H9 (cell line): ENCODE data around the gene PPP1CC. TPM values are rescaled to one million over a fixed set of nuclear protein-coding genes. Genes with fewer than 3 reads are reported as not detected.

Source experiments
- DNase-seq: peaks from one replicate; pipeline ENCODE4 v3.0.0-alpha.2; 2017
- H2AFZ ChIP-seq: one replicate; pipeline ENCODE4 v1.6.1; 2013; ENCODE audit warnings: mild to moderate bottlenecking, low read length, control low read depth, moderate library complexity
- H2AK5ac ChIP-seq: 2 replicates; pipeline ENCODE4 v1.6.1; 2013; ENCODE audit warnings: low read length, control low read depth, mixed read lengths; ENCODE audit not compliant: insufficient read length
- H2BK120ac ChIP-seq: one replicate; pipeline ENCODE4 v1.6.1; 2013; ENCODE audit warnings: low read depth, mild to moderate bottlenecking, low read length, control low read depth, inconsistent platforms; ENCODE audit not compliant: poor library complexity, severe bottlenecking
- H2BK12ac ChIP-seq: 2 replicates; pipeline ENCODE4 v1.6.1; 2013; ENCODE audit warnings: low read length, control low read depth, mixed read lengths, low read depth; ENCODE audit not compliant: insufficient read length
- H2BK15ac ChIP-seq: 2 replicates; pipeline ENCODE4 v1.6.1; 2013; ENCODE audit warnings: low read depth, low read length, control low read depth
- H2BK20ac ChIP-seq: one replicate; pipeline ENCODE4 v1.6.1; 2013; ENCODE audit warnings: low read depth, mild to moderate bottlenecking, low read length, control low read depth, inconsistent platforms; ENCODE audit not compliant: poor library complexity, severe bottlenecking
- H2BK5ac ChIP-seq: 2 replicates; pipeline ENCODE4 v1.6.1; 2013; ENCODE audit warnings: low read length, control low read depth, mixed read lengths; ENCODE audit not compliant: insufficient read length
- H3K14ac ChIP-seq: 2 replicates; pipeline ENCODE4 v1.6.1; 2013; ENCODE audit warnings: low read length, control low read depth; ENCODE audit not compliant: insufficient read depth
- H3K18ac ChIP-seq: 2 replicates; pipeline ENCODE4 v1.6.1; 2013; ENCODE audit warnings: low read depth, mild to moderate bottlenecking, mixed read lengths, low read length, control low read depth; ENCODE audit not compliant: insufficient read length
- H3K23ac ChIP-seq: 2 replicates; pipeline ENCODE4 v1.6.1; 2013; ENCODE audit warnings: low read length, control low read depth, mixed read lengths, low read depth; ENCODE audit not compliant: insufficient read length
- H3K23me2 ChIP-seq: 2 replicates; pipeline ENCODE4 v1.6.1; 2013; ENCODE audit warnings: low read depth, mild to moderate bottlenecking, mixed read lengths, low read length, control low read depth; ENCODE audit not compliant: insufficient read length, poor library complexity, severe bottlenecking
- H3K27ac ChIP-seq: 2 replicates; pipeline ENCODE4 v1.5.1; 2013; ENCODE audit warnings: low read length, control low read depth, mixed read lengths, low read depth; ENCODE audit not compliant: insufficient read length
- H3K27me3 ChIP-seq: 2 replicates; pipeline ENCODE4 v1.6.1; 2013; ENCODE audit warnings: low read length, control low read depth, inconsistent platforms; ENCODE audit not compliant: insufficient read depth
- H3K4ac ChIP-seq: 2 replicates; pipeline ENCODE4 v1.6.1; 2013; ENCODE audit warnings: low read depth, mild to moderate bottlenecking, control low read depth, inconsistent platforms, low read length, moderate library complexity
- H3K4me1 ChIP-seq: 2 replicates; pipeline ENCODE4 v1.6.1; 2013; ENCODE audit warnings: low read length, control low read depth, inconsistent platforms; ENCODE audit not compliant: insufficient read depth
- H3K4me2 ChIP-seq: 2 replicates; pipeline ENCODE4 v1.6.1; 2013; ENCODE audit warnings: low read length, control low read depth, mixed read lengths; ENCODE audit not compliant: insufficient read length, insufficient read depth
- H3K56ac ChIP-seq: 2 replicates; pipeline ENCODE4 v1.6.1; 2013; ENCODE audit warnings: low read depth, mild to moderate bottlenecking, mixed read lengths, low read length, control low read depth; ENCODE audit not compliant: insufficient read length
- H3K79me1 ChIP-seq: 2 replicates; pipeline ENCODE4 v1.6.1; 2013; ENCODE audit warnings: low read depth, mild to moderate bottlenecking, moderate library complexity, low read length, control low read depth, inconsistent platforms; ENCODE audit not compliant: insufficient read depth, poor library complexity, severe bottlenecking
- H3K79me2 ChIP-seq: 2 replicates; pipeline ENCODE4 v1.6.1; 2013; ENCODE audit warnings: low read length, control low read depth, inconsistent platforms; ENCODE audit not compliant: insufficient read depth
- H3K9ac ChIP-seq: 2 replicates; pipeline ENCODE4 v1.6.1; 2013; ENCODE audit warnings: low read length, control low read depth, mixed read lengths; ENCODE audit not compliant: insufficient read length; ENCODE audit errors: extremely low read depth
- H3K9me3 ChIP-seq: one replicate; pipeline ENCODE4 v1.6.1; 2013; ENCODE audit warnings: low read depth, low read length, inconsistent platforms; ENCODE audit not compliant: control insufficient read depth
- H3T11ph ChIP-seq: one replicate; pipeline ENCODE4 v1.6.1; 2013; ENCODE audit warnings: mild to moderate bottlenecking, low read length, control low read depth, inconsistent platforms
- H4K20me1 ChIP-seq: one replicate; pipeline ENCODE4 v1.6.1; 2013; ENCODE audit not compliant: control insufficient read depth, insufficient read length, insufficient read depth
- H4K5ac ChIP-seq: 2 replicates; pipeline ENCODE4 v1.6.1; 2013; ENCODE audit warnings: low read depth, mild to moderate bottlenecking, mixed read lengths, low read length, control low read depth; ENCODE audit not compliant: insufficient read length
- H4K8ac ChIP-seq: replicated peaks from 2 replicates; pipeline ENCODE4 v1.6.1; 2013; ENCODE audit warnings: low read length, control low read depth, mixed read lengths, low read depth; ENCODE audit not compliant: insufficient read length
- H4K91ac ChIP-seq: 2 replicates; pipeline ENCODE4 v1.6.1; 2013; ENCODE audit warnings: low read depth, mild to moderate bottlenecking, moderate library complexity, mixed read lengths, low read length, control low read depth; ENCODE audit not compliant: insufficient read length
- H3K27ac Mint-ChIP-seq, 3 experiments: 2 replicates in 2 of 3; 3 replicates in 1 of 3; pipeline ENCODE4 v1.8.0; 2020 to 2021; ENCODE audit warnings: mixed read lengths in 3 of 3, mild to moderate bottlenecking in 1 of 3, moderate library complexity in 1 of 3
- H3K27me3 Mint-ChIP-seq: 2 replicates; pipeline ENCODE4 v1.8.0; 2021; ENCODE audit warnings: low read depth, mild to moderate bottlenecking, moderate library complexity, mixed read lengths
- H3K36me3 Mint-ChIP-seq, 3 experiments: 2 replicates in 2 of 3; 3 replicates in 1 of 3; pipeline ENCODE4 v1.8.0; 2020 to 2021; ENCODE audit warnings: low read depth in 3 of 3, mixed read lengths in 3 of 3; ENCODE audit not compliant: insufficient read depth in 1 of 3
- H3K4me1 Mint-ChIP-seq, 2 experiments: 2 replicates each; pipeline ENCODE4 v1.8.0; 2020; ENCODE audit warnings: mixed read lengths in 2 of 2
- H3K4me3 Mint-ChIP-seq, 2 experiments: 2 replicates in 1 of 2; 3 replicates in 1 of 2; pipeline ENCODE4 v1.8.0; 2020 to 2021; ENCODE audit warnings: mild to moderate bottlenecking in 2 of 2, mixed read lengths in 2 of 2, moderate library complexity in 1 of 2
- H3K9me3 Mint-ChIP-seq, 2 experiments: 2 replicates in 1 of 2; 3 replicates in 1 of 2; pipeline ENCODE4 v1.8.0; 2020; ENCODE audit warnings: mild to moderate bottlenecking in 2 of 2, mixed read lengths in 2 of 2, moderate library complexity in 1 of 2
- CTCF ChIP-seq: fragments of 200-600 bp; sonication (generic); conservative IDR thresholded peaks from 3 replicates; pipeline ENCODE4 v1.8.0; 2021; ENCODE audit warnings: antibody characterized with exemption, mild to moderate bottlenecking
- WGBS: extraction: QIAGEN DNeasy Blood & Tissue Kit; methylation state at CpG from one replicate; pipeline ENCODE4 v1.1.7; 2013; ENCODE audit warnings: missing lambda C conversion rate, low lambda C conversion rate, mixed read lengths; ENCODE audit not compliant: insufficient read length; ENCODE audit errors: extremely low coverage; 5-methylcytosine and 5-hydroxymethylcytosine counted together
- total RNA-seq: library from RNA; stranded (reverse); gene quantifications from 2 replicates; pipeline ENCODE4 v1.2.1, GENCODE V29; 2021

PPP1CC gene
- total RNA-seq, 1 experiment from 2014 or later, result 286 TPM

GRCh38 chr12:110717037-110717436 is 25.7 kb downstream of the PPP1CC start:
- H3K36me3 Mint-ChIP-seq, result peaks cover 36 to 56% (median 52%) of the 10 kb centered on the region in 3 experiments; a peak in 6 of 7 replicates

More at GRCh38 chr12:110717037-110717436, 25.7 kb downstream of the PPP1CC start:
- no peak overlapping the region for H2BK20ac ChIP-seq
- H3K4me1 Mint-ChIP-seq, result no peaks in the 10 kb centered on the region
- no peaks in the 10 kb centered on the region for H3K4me1 ChIP-seq
- H3K27ac Mint-ChIP-seq, result peak overlapping the region in 1 of 3 experiments; percentile 48; a peak in 2 of 7 replicates
- no peaks in the 10 kb centered on the region for H4K20me1 ChIP-seq
- H4K8ac ChIP-seq, result no peak overlapping the region
- WGBS, result no CpG with 5 or more reads among the region's 3 CpGs
- H3K79me1 ChIP-seq, result no peaks in the 10 kb centered on the region
- H4K91ac ChIP-seq, result no peak overlapping the region
- H3K14ac ChIP-seq, result no peak overlapping the region
- H4K5ac ChIP-seq, result no peak overlapping the region
- no peak overlapping the region for H3K4me2 ChIP-seq
- H3K56ac ChIP-seq, result no peak overlapping the region
- H2BK120ac ChIP-seq, result no peak overlapping the region
- no peak overlapping the region for H2BK12ac ChIP-seq
- H3K27me3 ChIP-seq, result no peaks in the 10 kb centered on the region
- no peak overlapping the region for H3K4me3 Mint-ChIP-seq
- H3K9ac ChIP-seq, result no peak overlapping the region
- H3K9me3 ChIP-seq, result no peaks in the 10 kb centered on the region
- H2AK5ac ChIP-seq, result no peak overlapping the region
- no peaks in the 10 kb centered on the region for H3K27me3 Mint-ChIP-seq
- no peak overlapping the region for H2BK5ac ChIP-seq
- H2AFZ ChIP-seq, result no peak overlapping the region
- TF ChIP-seq CTCF, result no peak
- H3K18ac ChIP-seq, result no peak overlapping the region
- H3K27ac ChIP-seq, result no peak overlapping the region
- H3K4ac ChIP-seq, result no peak overlapping the region
- no peak overlapping the region for H3T11ph ChIP-seq
- DNase-seq, result no peak
- H2BK15ac ChIP-seq, result no peak overlapping the region
- no peaks in the 10 kb centered on the region for H3K79me2 ChIP-seq
- no peaks in the 10 kb centered on the region for H3K9me3 Mint-ChIP-seq
- no peak overlapping the region for H3K23ac ChIP-seq
- H3K23me2 ChIP-seq, result no peaks in the 10 kb centered on the region
